ENCODE results near the gene TMOD3.

The TMOD3 gene

GRCh38 chr15:51952805-51953204 is 123.4 kb downstream of the TMOD3 start:
- H3K4me1 ChIP-seq (ENCODE audit: control insufficient read depth in 1 of 2, insufficient read depth in 2 of 2, low read length in 2 of 2), result no peaks in the 10 kb centered on the region
- peaks cover 56 to 70% of the 10 kb centered on the region in 2 donors for H3K36me3 ChIP-seq (ENCODE audit: control insufficient read depth in 1 of 2, insufficient read depth in 2 of 2, low read length in 2 of 2)
- H3K27ac ChIP-seq (ENCODE audit: low read length), result no peak overlapping the region
- no peak overlapping the region for H3K4me3 ChIP-seq (ENCODE audit: low read depth in 1 of 2, low read length in 2 of 2)
- no peaks in the 10 kb centered on the region for H3K9me3 ChIP-seq (ENCODE audit: control insufficient read depth in 1 of 2, low read length in 2 of 2)
- H3K27me3 ChIP-seq (ENCODE audit: low read depth, low read length), result no peaks in the 10 kb centered on the region

- peaks cover 39 to 67% of the 10 kb centered on the region in 2 donors for H3K36me3 ChIP-seq (ENCODE audit: control insufficient read depth in 1 of 2, insufficient read depth in 2 of 2, low read length in 2 of 2)
Observed at GRCh38 chr15:51955504-51955903, 126.1 kb downstream of the TMOD3 start.

More at GRCh38 chr15:51955504-51955903, 126.1 kb downstream of the TMOD3 start:
- no peak overlapping the region for H3K27ac ChIP-seq (ENCODE audit: low read length)
- H3K4me1 ChIP-seq (ENCODE audit: control insufficient read depth in 1 of 2, insufficient read depth in 2 of 2, low read length in 2 of 2), result no peaks in the 10 kb centered on the region
- H3K9me3 ChIP-seq (ENCODE audit: control insufficient read depth in 1 of 2, low read length in 2 of 2), result no peaks in the 10 kb centered on the region
- no peaks in the 10 kb centered on the region for H3K27me3 ChIP-seq (ENCODE audit: low read depth, low read length)
- H3K4me3 ChIP-seq (ENCODE audit: low read depth in 1 of 2, low read length in 2 of 2), result no peak overlapping the region

Measured in muscle layer of duodenum (tissue), 2 donors.